K562 (cell line): ENCODE data around the gene DHX40. TPM values are rescaled to one million over a fixed set of nuclear protein-coding genes. Genes with fewer than 3 reads are reported as not detected.

ENCODE experiments used
- EP400 ChIP-seq: fragments of 450-650 bp; IDR thresholded peaks from 2 replicates; pipeline ENCODE4 v1.6.1; 2017; ENCODE audit warnings: antibody characterized with exemption, mild to moderate bottlenecking, moderate library complexity
- ETV5 ChIP-seq: sonication (generic); formaldehyde crosslinking; IDR thresholded peaks from 2 replicates; pipeline ENCODE4 v1.4.0; 2020; ENCODE audit warnings: low read depth, mild to moderate bottlenecking, missing genetic modification reagents
- JUNB ChIP-seq: fragments of 450-650 bp; formaldehyde crosslinking; conservative IDR thresholded peaks from 2 replicates; pipeline ENCODE4 v1.4.0; 2020; ENCODE audit warnings: mild to moderate bottlenecking
- NFXL1 ChIP-seq: fragments of 450-650 bp; formaldehyde crosslinking; IDR thresholded peaks from 2 replicates; pipeline ENCODE4 v1.4.0; 2021; ENCODE audit warnings: mild to moderate bottlenecking
- TAF1 ChIP-seq: IDR thresholded peaks from 2 replicates; pipeline ENCODE4 v1.6.1; 2011; ENCODE audit warnings: mild to moderate bottlenecking, low read length, moderate library complexity; ENCODE audit not compliant: insufficient read depth, control insufficient read depth, severe bottlenecking; ENCODE audit errors: extremely low read depth
- ZFP36 ChIP-seq: fragments of 150-350 bp; IDR thresholded peaks from 2 replicates; pipeline ENCODE4 v1.6.1; 2018; ENCODE audit warnings: low read length, low read depth; ENCODE audit not compliant: partially characterized antibody
- polyA plus RNA-seq, 8 experiments: library from polyadenylated mRNA; depleted of rRNA in 4 of 8; stranded (reverse) in 5 of 8; unstranded in 3 of 8; fragments of >200 nt; fragmentation: Nextera tagmentation in 2 of 8; fragmentation: Illumina TruSeq in 1 of 8; extraction: Ambion mirVana in 2 of 8; extraction: Trizol in 1 of 8; gene quantifications; 2 replicates each; pipeline versions ENCODE4 v1.2.1 to v1.2.3, GENCODE V29; 2011 to 2014; ENCODE audit warnings: inconsistent platforms in 1 of 8, missing spikeins in 1 of 8
- total RNA-seq, 7 experiments: library from RNA; depleted of rRNA in 6 of 7; stranded (reverse); fragments of >200 nt in 6 of 7; fragmentation: Illumina TruSeq in 2 of 7; extraction: Trizol in 2 of 7; gene quantifications; 2 replicates each; pipeline versions ENCODE4 v1.2.1 to v1.2.3, GENCODE V29; 2011 to 2021; ENCODE audit warnings: low replicate concordance in 1 of 7
- TF ChIP-seq, protein P1 (sequence below): fragments of 200-800 bp; sonication (Bioruptor generic); IDR thresholded peaks from 2 replicates; pipeline ENCODE4 v1.6.1; 2016; ENCODE audit warnings: missing genetic modification characterization, missing compliant biosample characterization
- TF ChIP-seq, protein P2 (sequence below): sonication (generic); IDR thresholded peaks from 2 replicates; pipeline ENCODE4 v1.6.1; 2016
- TF ChIP-seq, protein P3 (sequence below), 2 experiments: fragments of 450-650 bp; formaldehyde crosslinking in 1 of 2; IDR thresholded peaks; 2 replicates each; pipeline versions ENCODE4 v1.4.0 to v1.6.1; 2014 to 2020; ENCODE audit warnings: mild to moderate bottlenecking in 2 of 2, borderline replicate concordance in 1 of 2, low read depth in 1 of 2

The DHX40 gene
- total and polyA plus RNA-seq, 9 of the 15 experiments (the other 6 are each of a cell fraction or from before 2014, with no cell fraction given): 7.2 to 38.6 (median 18.7) TPM

DNA sequence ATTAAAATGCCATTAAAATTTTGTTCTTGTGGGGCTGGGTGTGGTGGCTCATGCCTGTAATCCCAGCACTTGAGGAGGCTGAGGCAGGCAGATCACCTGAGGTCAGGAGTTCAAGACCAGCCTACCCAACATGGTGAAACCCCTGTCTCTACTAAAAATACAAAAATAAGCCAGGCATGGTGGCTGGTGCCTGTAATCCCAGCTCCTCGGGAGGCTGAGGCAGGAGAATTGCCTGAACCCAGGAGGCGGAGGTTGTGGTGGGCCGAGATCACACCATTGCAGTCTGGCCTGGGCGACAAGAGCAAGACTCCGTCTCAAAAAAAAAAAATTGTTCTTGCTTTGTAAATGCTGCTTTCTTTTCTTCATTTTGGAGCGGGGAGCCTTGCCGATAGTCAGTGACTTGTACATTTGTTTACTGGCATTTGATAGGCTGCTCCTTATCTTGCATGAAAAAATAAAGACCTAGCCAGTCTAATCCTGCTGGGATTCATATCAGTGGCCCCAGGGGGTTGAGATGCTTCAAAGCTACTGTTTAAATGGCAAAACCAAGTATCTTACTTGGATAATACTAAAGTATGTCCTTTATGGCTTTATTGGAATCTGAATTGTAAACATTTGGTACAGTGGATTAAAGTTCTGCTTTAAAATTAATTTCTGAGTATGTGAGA, 51.0 kb downstream of the DHX40 start (continued):
- TF ChIP-seq, protein P1, sequence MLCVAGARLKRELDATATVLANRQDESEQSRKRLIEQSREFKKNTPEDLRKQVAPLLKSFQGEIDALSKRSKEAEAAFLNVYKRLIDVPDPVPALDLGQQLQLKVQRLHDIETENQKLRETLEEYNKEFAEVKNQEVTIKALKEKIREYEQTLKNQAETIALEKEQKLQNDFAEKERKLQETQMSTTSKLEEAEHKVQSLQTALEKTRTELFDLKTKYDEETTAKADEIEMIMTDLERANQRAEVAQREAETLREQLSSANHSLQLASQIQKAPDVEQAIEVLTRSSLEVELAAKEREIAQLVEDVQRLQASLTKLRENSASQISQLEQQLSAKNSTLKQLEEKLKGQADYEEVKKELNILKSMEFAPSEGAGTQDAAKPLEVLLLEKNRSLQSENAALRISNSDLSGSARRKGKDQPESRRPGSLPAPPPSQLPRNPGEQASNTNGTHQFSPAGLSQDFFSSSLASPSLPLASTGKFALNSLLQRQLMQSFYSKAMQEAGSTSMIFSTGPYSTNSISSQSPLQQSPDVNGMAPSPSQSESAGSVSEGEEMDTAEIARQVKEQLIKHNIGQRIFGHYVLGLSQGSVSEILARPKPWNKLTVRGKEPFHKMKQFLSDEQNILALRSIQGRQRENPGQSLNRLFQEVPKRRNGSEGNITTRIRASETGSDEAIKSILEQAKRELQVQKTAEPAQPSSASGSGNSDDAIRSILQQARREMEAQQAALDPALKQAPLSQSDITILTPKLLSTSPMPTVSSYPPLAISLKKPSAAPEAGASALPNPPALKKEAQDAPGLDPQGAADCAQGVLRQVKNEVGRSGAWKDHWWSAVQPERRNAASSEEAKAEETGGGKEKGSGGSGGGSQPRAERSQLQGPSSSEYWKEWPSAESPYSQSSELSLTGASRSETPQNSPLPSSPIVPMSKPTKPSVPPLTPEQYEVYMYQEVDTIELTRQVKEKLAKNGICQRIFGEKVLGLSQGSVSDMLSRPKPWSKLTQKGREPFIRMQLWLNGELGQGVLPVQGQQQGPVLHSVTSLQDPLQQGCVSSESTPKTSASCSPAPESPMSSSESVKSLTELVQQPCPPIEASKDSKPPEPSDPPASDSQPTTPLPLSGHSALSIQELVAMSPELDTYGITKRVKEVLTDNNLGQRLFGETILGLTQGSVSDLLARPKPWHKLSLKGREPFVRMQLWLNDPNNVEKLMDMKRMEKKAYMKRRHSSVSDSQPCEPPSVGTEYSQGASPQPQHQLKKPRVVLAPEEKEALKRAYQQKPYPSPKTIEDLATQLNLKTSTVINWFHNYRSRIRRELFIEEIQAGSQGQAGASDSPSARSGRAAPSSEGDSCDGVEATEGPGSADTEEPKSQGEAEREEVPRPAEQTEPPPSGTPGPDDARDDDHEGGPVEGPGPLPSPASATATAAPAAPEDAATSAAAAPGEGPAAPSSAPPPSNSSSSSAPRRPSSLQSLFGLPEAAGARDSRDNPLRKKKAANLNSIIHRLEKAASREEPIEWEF (CRISPR knock-in tag): peak; percentile 84
- TF ChIP-seq, protein P2, sequence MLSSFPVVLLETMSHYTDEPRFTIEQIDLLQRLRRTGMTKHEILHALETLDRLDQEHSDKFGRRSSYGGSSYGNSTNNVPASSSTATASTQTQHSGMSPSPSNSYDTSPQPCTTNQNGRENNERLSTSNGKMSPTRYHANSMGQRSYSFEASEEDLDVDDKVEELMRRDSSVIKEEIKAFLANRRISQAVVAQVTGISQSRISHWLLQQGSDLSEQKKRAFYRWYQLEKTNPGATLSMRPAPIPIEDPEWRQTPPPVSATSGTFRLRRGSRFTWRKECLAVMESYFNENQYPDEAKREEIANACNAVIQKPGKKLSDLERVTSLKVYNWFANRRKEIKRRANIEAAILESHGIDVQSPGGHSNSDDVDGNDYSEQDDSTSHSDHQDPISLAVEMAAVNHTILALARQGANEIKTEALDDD: peak; percentile 27
- TF ChIP-seq TAF1 (peak; percentile 53), JUNB (CRISPR knock-in tag) (no peak), ETV5 (CRISPR knock-in tag) (no peak), EP400 (no peak; the same call in none of the 2 replicates), NFXL1 (no peak), ZFP36 (no peak)
- TF ChIP-seq, protein P3, sequence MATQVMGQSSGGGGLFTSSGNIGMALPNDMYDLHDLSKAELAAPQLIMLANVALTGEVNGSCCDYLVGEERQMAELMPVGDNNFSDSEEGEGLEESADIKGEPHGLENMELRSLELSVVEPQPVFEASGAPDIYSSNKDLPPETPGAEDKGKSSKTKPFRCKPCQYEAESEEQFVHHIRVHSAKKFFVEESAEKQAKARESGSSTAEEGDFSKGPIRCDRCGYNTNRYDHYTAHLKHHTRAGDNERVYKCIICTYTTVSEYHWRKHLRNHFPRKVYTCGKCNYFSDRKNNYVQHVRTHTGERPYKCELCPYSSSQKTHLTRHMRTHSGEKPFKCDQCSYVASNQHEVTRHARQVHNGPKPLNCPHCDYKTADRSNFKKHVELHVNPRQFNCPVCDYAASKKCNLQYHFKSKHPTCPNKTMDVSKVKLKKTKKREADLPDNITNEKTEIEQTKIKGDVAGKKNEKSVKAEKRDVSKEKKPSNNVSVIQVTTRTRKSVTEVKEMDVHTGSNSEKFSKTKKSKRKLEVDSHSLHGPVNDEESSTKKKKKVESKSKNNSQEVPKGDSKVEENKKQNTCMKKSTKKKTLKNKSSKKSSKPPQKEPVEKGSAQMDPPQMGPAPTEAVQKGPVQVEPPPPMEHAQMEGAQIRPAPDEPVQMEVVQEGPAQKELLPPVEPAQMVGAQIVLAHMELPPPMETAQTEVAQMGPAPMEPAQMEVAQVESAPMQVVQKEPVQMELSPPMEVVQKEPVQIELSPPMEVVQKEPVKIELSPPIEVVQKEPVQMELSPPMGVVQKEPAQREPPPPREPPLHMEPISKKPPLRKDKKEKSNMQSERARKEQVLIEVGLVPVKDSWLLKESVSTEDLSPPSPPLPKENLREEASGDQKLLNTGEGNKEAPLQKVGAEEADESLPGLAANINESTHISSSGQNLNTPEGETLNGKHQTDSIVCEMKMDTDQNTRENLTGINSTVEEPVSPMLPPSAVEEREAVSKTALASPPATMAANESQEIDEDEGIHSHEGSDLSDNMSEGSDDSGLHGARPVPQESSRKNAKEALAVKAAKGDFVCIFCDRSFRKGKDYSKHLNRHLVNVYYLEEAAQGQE (IDR thresholded peaks at IDR 0.05; ENCODE audit: borderline replicate concordance): peak; percentile 96
- TF ChIP-seq, protein P3 (CRISPR knock-in tag; IDR thresholded peaks at IDR 0.05; ENCODE audit: low read depth): no peak
